ENCODE data around the gene RNF41. TPM values are rescaled to one million over a fixed set of nuclear protein-coding genes. Genes with fewer than 3 reads are reported as not detected.

The RNF41 gene
- total and polyA plus RNA-seq, 2 of the 13 experiments (the other 11 are each of a cell fraction or from before 2014, with no cell fraction given), result 27.1 to 39.4 TPM

GRCh38 chr12:56258068-56258819 is 36.5 kb upstream of the RNF41 start, which contains the start of gene ANKRD52 (continued):
- no peak for TF ChIP-seq AKNA (CRISPR knock-in tag; IDR thresholded peaks at IDR 0.05; ENCODE audit: borderline replicate concordance)
- no peak for TF ChIP-seq ZNF17 (CRISPR knock-in tag; IDR thresholded peaks at IDR 0.05)
- TF ChIP-seq KDM4B (CRISPR knock-in tag; IDR thresholded peaks at IDR 0.05), result no peak
- no peak for TF ChIP-seq IKZF1 (IDR thresholded peaks at IDR 0.05)
- TF ChIP-seq PITX1 (CRISPR knock-in tag; IDR thresholded peaks at IDR 0.05), result no peak
- TF ChIP-seq TFDP1 (CRISPR knock-in tag; IDR thresholded peaks at IDR 0.05; ENCODE audit: borderline replicate concordance), result no peak; the same call in 1 of the 2 replicates
- TF ChIP-seq NFRKB (IDR thresholded peaks at IDR 0.05), result no peak
- TF ChIP-seq ZNF142 (CRISPR knock-in tag; IDR thresholded peaks at IDR 0.05), result peak; percentile 76
- TF ChIP-seq ZNF441 (CRISPR knock-in tag; IDR thresholded peaks at IDR 0.05; ENCODE audit: borderline replicate concordance), result peak; percentile 75
- TF ChIP-seq BCL3 (CRISPR knock-in tag; IDR thresholded peaks at IDR 0.05), result peak; percentile 46; the same call in 1 of the 2 replicates
- no peak for TF ChIP-seq ZNF205 (CRISPR knock-in tag; IDR thresholded peaks at IDR 0.05)
- 0 out of 2 replicates have a peak, but pooled peaks have one; percentile 3 for TF ChIP-seq SIN3B (IDR thresholded peaks at IDR 0.05; ENCODE audit: low read length)
- no peak for TF ChIP-seq HMG20B (CRISPR knock-in tag; conservative IDR thresholded peaks at IDR 0.05)
- peak; percentile 13; the same call in 1 of the 2 replicates for TF ChIP-seq PATZ1 (CRISPR knock-in tag; IDR thresholded peaks at IDR 0.05)

Data from HepG2 (cell line).